WERI-Rb-1 (cell line): Measurements from ENCODE around the gene VIL1.

Source experiments
- DNase-seq: peaks from one replicate; pipeline ENCODE4 v3.0.0-alpha.2; 2020
- H3K27ac ChIP-seq: fragments of 250-450 bp; sonication (Bioruptor Pico); 2 replicates; pipeline ENCODE4 v1.5.1; 2020; ENCODE audit warnings: mild to moderate bottlenecking, moderate library complexity
- H3K27me3 ChIP-seq: fragments of 250-450 bp; sonication (Bioruptor Pico); 2 replicates; pipeline ENCODE4 v1.5.1; 2021; ENCODE audit warnings: mild to moderate bottlenecking, low read depth, moderate library complexity; ENCODE audit not compliant: insufficient read depth, severe bottlenecking
- H3K36me3 ChIP-seq: fragments of 250-450 bp; sonication (Bioruptor Pico); 2 replicates; pipeline ENCODE4 v1.5.1; 2020; ENCODE audit warnings: mild to moderate bottlenecking, moderate library complexity
- H3K4me3 ChIP-seq: 2 replicates; pipeline ENCODE4 v1.5.1; 2011; ENCODE audit warnings: low read depth, mild to moderate bottlenecking, control low read depth, low read length
- H3K9me3 ChIP-seq: fragments of 250-450 bp; sonication (Bioruptor Pico); 2 replicates; pipeline ENCODE4 v1.5.1; 2021; ENCODE audit warnings: mild to moderate bottlenecking, moderate library complexity; ENCODE audit not compliant: severe bottlenecking
- CTCF ChIP-seq: IDR thresholded peaks from 2 replicates; pipeline ENCODE4 v1.5.1; 2011; ENCODE audit warnings: low read depth, mild to moderate bottlenecking, control low read depth, inconsistent platforms, low read length

Gene VIL1

GRCh38 chr2:218402911-218403411, 16.0 kb upstream of the VIL1 start:
- Histone ChIP-seq H3K36me3 (peaks cover 31% of the 10 kb centered on the region), H3K27ac (no peak overlapping the region), H3K4me3 (no peak overlapping the region), H3K9me3 (no peaks in the 10 kb centered on the region), H3K27me3 (no peaks in the 10 kb centered on the region)
- no peak for DNase-seq
- no peak for TF ChIP-seq CTCF

DNA sequence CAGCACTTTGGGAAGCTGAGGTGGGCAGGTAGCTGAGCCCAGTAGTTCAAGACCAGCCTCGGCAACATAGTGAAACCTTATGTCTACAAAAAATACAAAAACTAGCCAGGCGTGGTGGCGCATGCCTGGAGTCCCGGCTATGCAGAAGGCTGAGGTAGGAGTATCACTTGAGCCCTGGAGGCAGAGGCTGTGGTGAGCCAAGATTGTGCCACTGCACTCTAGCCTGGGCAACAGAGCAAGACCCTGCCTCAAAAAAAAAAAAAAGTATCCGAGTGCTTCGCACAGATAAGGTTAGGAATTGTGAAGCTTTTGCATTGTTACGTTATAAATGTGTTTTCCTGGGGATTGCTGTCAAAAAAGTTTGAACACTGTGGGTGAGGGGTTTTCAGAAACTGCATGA, 15.1 kb upstream of the VIL1 start:
- no peak for TF ChIP-seq CTCF
- H3K27me3 ChIP-seq = no peaks in the 10 kb centered on the region
- no peak overlapping the region for H3K27ac ChIP-seq
- DNase-seq = no peak
- H3K36me3 ChIP-seq = peaks cover 31% of the 10 kb centered on the region
- H3K9me3 ChIP-seq = no peaks in the 10 kb centered on the region
- no peak overlapping the region for H3K4me3 ChIP-seq

DNA sequence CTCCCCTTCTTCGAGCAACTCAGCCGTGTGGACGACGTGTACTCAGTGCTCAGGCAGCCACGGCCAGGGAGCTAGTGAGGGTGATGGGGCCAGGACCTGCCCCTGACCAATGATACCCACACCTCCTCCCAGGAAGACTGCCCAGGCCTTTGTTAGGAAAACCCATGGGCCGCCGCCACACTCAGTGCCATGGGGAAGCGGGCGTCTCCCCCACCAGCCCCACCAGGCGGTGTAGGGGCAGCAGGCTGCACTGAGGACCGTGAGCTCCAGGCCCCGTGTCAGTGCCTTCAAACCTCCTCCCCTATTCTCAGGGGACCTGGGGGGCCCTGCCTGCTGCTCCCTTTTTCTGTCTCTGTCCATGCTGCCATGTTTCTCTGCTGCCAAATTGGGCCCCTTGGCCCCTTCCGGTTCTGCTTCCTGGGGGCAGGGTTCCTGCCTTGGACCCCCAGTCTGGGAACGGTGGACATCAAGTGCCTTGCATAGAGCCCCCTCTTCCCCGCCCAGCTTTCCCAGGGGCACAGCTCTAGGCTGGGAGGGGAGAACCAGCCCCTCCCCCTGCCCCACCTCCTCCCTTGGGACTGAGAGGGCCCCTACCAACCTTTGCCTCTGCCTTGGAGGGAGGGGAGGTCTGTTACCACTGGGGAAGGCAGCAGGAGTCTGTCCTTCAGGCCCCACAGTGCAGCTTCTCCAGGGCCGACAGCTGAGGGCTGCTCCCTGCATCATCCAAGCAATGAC, 14.4 kb upstream of the VIL1 start:
- no peaks in the 10 kb centered on the region for H3K27me3 ChIP-seq
- no peak overlapping the region for H3K4me3 ChIP-seq
- no peak for TF ChIP-seq CTCF
- H3K9me3 ChIP-seq = no peaks in the 10 kb centered on the region
- peaks cover 31% of the 10 kb centered on the region for H3K36me3 ChIP-seq
- peak overlapping the region; percentile 59; the same call in 1 of the 2 replicates for H3K27ac ChIP-seq
- DNase-seq = no peak

DNA sequence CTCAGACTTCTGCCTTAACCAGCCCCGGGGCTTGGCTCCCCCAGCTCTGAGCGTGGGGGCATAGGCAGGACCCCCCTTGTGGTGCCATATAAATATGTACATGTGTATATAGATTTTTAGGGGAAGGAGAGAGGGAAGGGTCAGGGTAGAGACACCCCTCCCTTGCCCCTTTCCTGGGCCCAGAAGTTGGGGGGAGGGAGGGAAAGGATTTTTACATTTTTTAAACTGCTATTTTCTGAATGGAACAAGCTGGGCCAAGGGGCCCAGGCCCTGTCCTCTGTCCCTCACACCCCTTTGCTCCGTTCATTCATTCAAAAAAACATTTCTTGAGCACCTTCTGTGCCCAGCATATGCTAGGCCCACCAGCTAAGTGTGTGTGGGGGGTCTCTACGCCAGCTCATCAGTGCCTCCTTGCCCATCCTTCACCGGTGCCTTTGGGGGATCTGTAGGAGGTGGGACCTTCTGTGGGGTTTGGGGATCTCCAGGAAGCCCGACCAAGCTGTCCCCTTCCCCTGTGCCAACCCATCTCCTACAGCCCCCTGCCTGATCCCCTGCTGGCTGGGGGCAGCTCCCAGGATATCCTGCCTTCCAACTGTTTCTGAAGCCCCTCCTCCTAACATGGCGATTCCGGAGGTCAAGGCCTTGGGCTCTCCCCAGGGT, 13.7 kb upstream of the VIL1 start:
- Histone ChIP-seq H3K9me3 (no peaks in the 10 kb centered on the region), H3K27me3 (no peaks in the 10 kb centered on the region), H3K36me3 (peaks cover 31% of the 10 kb centered on the region), H3K4me3 (peak overlapping the region; percentile 46), H3K27ac (peak overlapping the region; percentile 59)
- no peak for TF ChIP-seq CTCF
- DNase-seq = peak; percentile 38

- peak overlapping the region; percentile 59 for H3K27ac ChIP-seq
- no peaks in the 10 kb centered on the region for H3K9me3 ChIP-seq
- H3K27me3 ChIP-seq = no peaks in the 10 kb centered on the region
- no peak for DNase-seq
- TF ChIP-seq CTCF = no peak
- H3K4me3 ChIP-seq = peak overlapping the region; percentile 46
- H3K36me3 ChIP-seq = peaks cover 31% of the 10 kb centered on the region
Measured at GRCh38 chr2:218405746-218406208, 13.1 kb upstream of the VIL1 start.
